ENCODE results near the gene MAP3K14. TPM values are rescaled to one million over a fixed set of nuclear protein-coding genes. Genes with fewer than 3 reads are reported as not detected.

MAP3K14 gene
- total RNA-seq, 1 donor from 2014 or later, result 9.9 TPM

DNA sequence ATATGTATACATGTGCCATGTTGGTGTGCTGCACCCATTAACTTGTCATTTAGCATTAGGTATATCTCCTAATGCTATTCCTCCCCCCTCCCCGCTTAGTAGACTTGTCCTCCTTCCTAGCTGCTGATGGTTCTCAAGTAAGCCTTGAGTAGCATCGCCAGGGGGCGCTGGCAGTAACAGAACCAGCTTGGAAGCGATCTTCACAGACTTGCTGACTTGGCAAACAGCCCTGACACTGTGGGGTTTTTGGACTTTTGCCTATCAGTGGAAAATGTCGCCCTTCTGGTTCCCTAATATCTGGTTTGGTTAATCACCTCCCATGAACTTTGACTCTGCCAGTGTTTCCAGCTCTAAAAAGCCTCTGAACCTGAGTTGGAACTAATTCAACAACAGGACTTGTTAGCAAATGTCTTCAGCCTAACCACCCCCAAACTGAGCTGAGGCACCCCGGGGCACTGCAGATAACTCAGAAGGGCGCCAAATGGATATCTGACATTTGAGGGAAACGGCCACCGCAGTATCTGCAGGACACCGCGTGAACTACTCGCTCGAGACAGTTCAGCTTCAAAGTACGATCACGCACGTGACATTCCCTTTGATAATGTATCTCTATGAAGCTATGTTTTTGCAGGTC lies 39.5 kb downstream of the MAP3K14 start:
- TF ChIP-seq, protein P1, sequence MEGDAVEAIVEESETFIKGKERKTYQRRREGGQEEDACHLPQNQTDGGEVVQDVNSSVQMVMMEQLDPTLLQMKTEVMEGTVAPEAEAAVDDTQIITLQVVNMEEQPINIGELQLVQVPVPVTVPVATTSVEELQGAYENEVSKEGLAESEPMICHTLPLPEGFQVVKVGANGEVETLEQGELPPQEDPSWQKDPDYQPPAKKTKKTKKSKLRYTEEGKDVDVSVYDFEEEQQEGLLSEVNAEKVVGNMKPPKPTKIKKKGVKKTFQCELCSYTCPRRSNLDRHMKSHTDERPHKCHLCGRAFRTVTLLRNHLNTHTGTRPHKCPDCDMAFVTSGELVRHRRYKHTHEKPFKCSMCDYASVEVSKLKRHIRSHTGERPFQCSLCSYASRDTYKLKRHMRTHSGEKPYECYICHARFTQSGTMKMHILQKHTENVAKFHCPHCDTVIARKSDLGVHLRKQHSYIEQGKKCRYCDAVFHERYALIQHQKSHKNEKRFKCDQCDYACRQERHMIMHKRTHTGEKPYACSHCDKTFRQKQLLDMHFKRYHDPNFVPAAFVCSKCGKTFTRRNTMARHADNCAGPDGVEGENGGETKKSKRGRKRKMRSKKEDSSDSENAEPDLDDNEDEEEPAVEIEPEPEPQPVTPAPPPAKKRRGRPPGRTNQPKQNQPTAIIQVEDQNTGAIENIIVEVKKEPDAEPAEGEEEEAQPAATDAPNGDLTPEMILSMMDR (IDR thresholded peaks at IDR 0.05), result peak; percentile 82
- Histone ChIP-seq H3K36me3 (peaks cover 24% of the 10 kb centered on the region), H3K9me3 (no peaks in the 10 kb centered on the region), H3K27ac (peak overlapping the region; percentile 69), H3K4me3 (no peak overlapping the region), H3K27me3 (no peaks in the 10 kb centered on the region), H3K4me1 (peaks cover 16% of the 10 kb centered on the region)
- DNase-seq (peak; percentile 96), ATAC-seq (peak; percentile 94)
- intact Hi-C loops (cut with DNase I), result no loop called here

DNA sequence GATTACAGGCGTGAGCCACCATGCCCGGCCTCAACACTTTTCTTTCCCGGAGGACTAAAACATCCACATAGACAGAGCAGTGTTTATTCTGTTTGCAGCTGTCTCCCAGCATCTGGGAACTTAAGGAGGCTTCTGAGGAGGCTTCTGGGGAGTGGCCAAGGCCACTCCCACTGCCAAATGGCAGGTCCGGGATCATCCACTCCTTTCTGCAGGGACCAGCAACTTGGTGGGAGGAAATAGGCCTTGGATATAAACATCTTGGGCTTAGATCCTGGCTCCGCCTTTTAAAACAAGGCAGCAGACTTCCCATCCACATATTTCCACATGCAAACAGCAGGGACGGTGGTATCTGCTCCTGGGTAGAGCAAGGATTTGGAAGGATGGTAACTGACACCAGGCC lies 40.8 kb downstream of the MAP3K14 start:
- intact Hi-C loops (cut with DNase I), result no loop called here

DNA sequence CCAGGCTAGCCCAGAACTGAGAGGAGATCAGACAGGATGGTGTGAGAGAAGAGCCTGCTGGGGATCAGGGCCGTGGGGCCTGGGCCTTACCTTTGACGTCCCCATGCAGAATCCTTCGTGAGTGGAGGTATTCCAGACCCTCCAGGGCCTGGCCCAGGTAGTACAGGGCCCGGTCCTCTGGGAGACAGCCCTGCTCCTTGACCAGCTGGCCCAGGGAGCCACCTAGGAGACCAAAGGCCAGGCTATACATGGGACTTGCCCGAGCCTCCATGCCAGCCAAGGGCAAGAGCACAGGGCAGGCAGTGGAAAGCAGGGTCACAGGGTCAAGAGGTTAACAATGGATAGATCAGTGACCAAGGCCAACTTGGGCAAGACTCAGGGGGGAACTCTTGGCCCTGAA lies 42.8 kb downstream of the MAP3K14 start:
- ATAC-seq (no peak), DNase-seq (no peak)
- Histone ChIP-seq H3K9me3 (no peaks in the 10 kb centered on the region), H3K36me3 (peaks cover 51% of the 10 kb centered on the region), H3K4me3 (no peak overlapping the region), H3K27me3 (no peaks in the 10 kb centered on the region), H3K4me1 (peaks cover 16% of the 10 kb centered on the region), H3K27ac (no peak overlapping the region)
- intact Hi-C loops (cut with DNase I), result loop anchor here (5.0 kb wide), 1 partner anchor 113 kb away; no protein-coding TSS in a partner anchor
- TF ChIP-seq, protein P1 (IDR thresholded peaks at IDR 0.05), result no peak

More for the DNA sequence above, 40.8 kb downstream of the MAP3K14 start:
- TF ChIP-seq, protein P1 (IDR thresholded peaks at IDR 0.05), result no peak
- Histone ChIP-seq H3K27me3 (no peaks in the 10 kb centered on the region), H3K9me3 (no peaks in the 10 kb centered on the region), H3K4me1 (peaks cover 16% of the 10 kb centered on the region), H3K36me3 (peaks cover 31% of the 10 kb centered on the region), H3K27ac (no peak overlapping the region), H3K4me3 (no peak overlapping the region)
- ATAC-seq (no peak), DNase-seq (no peak)

DNA sequence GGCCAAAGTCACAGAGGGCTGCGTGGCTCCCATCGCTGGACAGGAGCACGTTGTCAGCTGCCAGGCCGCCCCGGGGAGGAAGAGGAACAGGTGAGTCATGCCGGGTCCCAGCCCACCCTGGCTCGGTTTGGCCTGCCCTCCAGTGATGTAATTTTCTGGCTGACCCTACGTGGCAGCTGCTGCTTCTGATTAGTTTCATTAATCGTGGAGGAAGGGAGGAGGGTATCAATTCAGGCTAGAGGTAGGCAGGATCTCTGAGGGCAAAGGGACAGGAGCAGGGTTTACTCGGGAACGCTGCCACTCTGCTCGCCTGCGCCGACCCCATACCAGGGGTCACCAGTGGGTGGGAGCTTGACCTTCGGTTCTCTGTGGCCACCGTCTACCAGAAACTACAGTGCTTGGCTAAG lies 43.3 kb downstream of the MAP3K14 start:
- DNase-seq (no peak), ATAC-seq (no peak)
- Histone ChIP-seq H3K36me3 (peaks cover 56% of the 10 kb centered on the region), H3K9me3 (no peaks in the 10 kb centered on the region), H3K4me3 (no peak overlapping the region), H3K27ac (no peak overlapping the region), H3K4me1 (peaks cover 16% of the 10 kb centered on the region), H3K27me3 (no peaks in the 10 kb centered on the region)
- TF ChIP-seq, protein P1 (IDR thresholded peaks at IDR 0.05), result no peak
- intact Hi-C loops (cut with DNase I), result loop anchor here (5.0 kb wide), 1 partner anchor 114 kb away; no protein-coding TSS in a partner anchor

DNA sequence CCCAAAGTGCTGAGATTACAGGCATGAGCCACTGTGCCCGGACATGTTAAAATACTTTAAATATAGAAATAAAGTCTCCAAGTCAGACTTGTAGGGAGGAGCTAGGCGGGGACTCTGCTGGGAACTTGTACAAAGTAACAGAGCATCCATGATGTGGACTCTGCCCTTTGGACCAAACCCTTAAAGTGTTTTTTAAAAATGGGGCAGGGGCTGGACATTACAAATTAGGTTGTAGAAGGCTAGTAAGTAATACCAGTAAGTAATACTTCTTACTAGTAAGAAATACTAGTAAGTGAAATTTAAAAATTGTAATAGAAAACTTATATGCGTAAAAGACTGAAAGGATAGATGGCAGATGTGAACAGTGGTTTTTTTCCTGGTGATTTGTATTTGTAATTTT lies 45.2 kb downstream of the MAP3K14 start:
- Histone ChIP-seq H3K4me1 (peaks cover under 1% of the 10 kb centered on the region), H3K27ac (no peak overlapping the region), H3K27me3 (no peaks in the 10 kb centered on the region), H3K4me3 (no peak overlapping the region), H3K9me3 (no peaks in the 10 kb centered on the region), H3K36me3 (peaks cover 75% of the 10 kb centered on the region)
- DNase-seq (no peak), ATAC-seq (no peak)
- TF ChIP-seq, protein P1 (IDR thresholded peaks at IDR 0.05), result no peak
- intact Hi-C loops (cut with DNase I), result loop anchor here (5.0 kb wide), 1 partner anchor 116 kb away; no protein-coding TSS in a partner anchor

Measured in upper lobe of right lung (tissue), 1 donor.